SK-N-SH treated with all-trans-retinoic acid at 6 μM for 48 hours (cell line): ENCODE data around the gene MYO7A.

Experiments
- ATAC-seq: fragments of 200-7000 bp; cut with Tn5 transposase; 3 replicates; pipeline ENCODE4 v1.9.1; 2020; ENCODE audit warnings: mild to moderate bottlenecking, moderate library complexity
- CSDC2 ChIP-seq: fragments of 250-450 bp; sonication (Bioruptor Pico); IDR thresholded peaks from 2 replicates; pipeline ENCODE4 v1.5.0; 2020; ENCODE audit warnings: mild to moderate bottlenecking, moderate library complexity
- CSRNP3 ChIP-seq: fragments of 250-450 bp; sonication (Bioruptor Pico); IDR thresholded peaks from 2 replicates; pipeline ENCODE4 v1.5.1; 2021; ENCODE audit warnings: mild to moderate bottlenecking, moderate library complexity
- ESRRG ChIP-seq: fragments of 250-450 bp; sonication (Bioruptor Pico); IDR thresholded peaks from 2 replicates; pipeline ENCODE4 v1.6.1; 2021; ENCODE audit warnings: mild to moderate bottlenecking
- GLIS3 ChIP-seq: fragments of 250-450 bp; sonication (Bioruptor Pico); IDR thresholded peaks from 2 replicates; pipeline ENCODE4 v1.5.0; 2020; ENCODE audit warnings: mild to moderate bottlenecking, moderate library complexity
- ISL1 ChIP-seq: fragments of 250-450 bp; sonication (Bioruptor Pico); IDR thresholded peaks from 2 replicates; pipeline ENCODE4 v2.1.2; 2022; ENCODE audit warnings: mild to moderate bottlenecking, moderate library complexity
- OSR1 ChIP-seq: fragments of 250-450 bp; sonication (Bioruptor Pico); IDR thresholded peaks from 2 replicates; pipeline ENCODE4 v1.8.0; 2022; ENCODE audit warnings: moderate library complexity, mild to moderate bottlenecking, inconsistent platforms
- PATZ1 ChIP-seq: fragments of 250-450 bp; sonication (Bioruptor Pico); IDR thresholded peaks from 2 replicates; pipeline ENCODE4 v1.8.0; 2020; ENCODE audit warnings: mild to moderate bottlenecking, moderate library complexity, borderline replicate concordance
- POU6F1 ChIP-seq: fragments of 250-450 bp; sonication (Bioruptor Pico); IDR thresholded peaks from 2 replicates; pipeline ENCODE4 v1.8.0; 2021; ENCODE audit warnings: low read depth, mild to moderate bottlenecking, moderate library complexity, borderline replicate concordance
- PPARA ChIP-seq: fragments of 250-450 bp; sonication (Bioruptor Pico); IDR thresholded peaks from 2 replicates; pipeline ENCODE4 v1.5.0; 2020; ENCODE audit warnings: mild to moderate bottlenecking, borderline replicate concordance
- RARB ChIP-seq: fragments of 250-450 bp; sonication (Bioruptor Pico); IDR thresholded peaks from 2 replicates; pipeline ENCODE4 v1.8.0; 2021; ENCODE audit warnings: mild to moderate bottlenecking, moderate library complexity
- TCF4 ChIP-seq: fragments of 250-450 bp; sonication (Bioruptor Pico); IDR thresholded peaks from 2 replicates; pipeline ENCODE4 v1.8.0; 2021; ENCODE audit warnings: mild to moderate bottlenecking, moderate library complexity, borderline replicate concordance
- TOX ChIP-seq: fragments of 250-450 bp; sonication (Bioruptor Pico); IDR thresholded peaks from 2 replicates; pipeline ENCODE4 v1.8.0; 2021; ENCODE audit warnings: mild to moderate bottlenecking, moderate library complexity, borderline replicate concordance
- TSHZ2 ChIP-seq: fragments of 250-450 bp; sonication (Bioruptor Pico); IDR thresholded peaks from 2 replicates; pipeline ENCODE4 v1.5.0; 2020; ENCODE audit warnings: mild to moderate bottlenecking, moderate library complexity
- ZC3H10 ChIP-seq: fragments of 250-450 bp; sonication (Bioruptor Pico); IDR thresholded peaks from 2 replicates; pipeline ENCODE4 v1.5.1; 2021; ENCODE audit warnings: mild to moderate bottlenecking, moderate library complexity
- ZFP30 ChIP-seq: fragments of 450-650 bp; formaldehyde crosslinking; IDR thresholded peaks from 2 replicates; pipeline ENCODE4 v1.5.0; 2022; ENCODE audit warnings: mild to moderate bottlenecking, moderate library complexity
- ZNF565 ChIP-seq: fragments of 450-650 bp; formaldehyde crosslinking; conservative IDR thresholded peaks from 2 replicates; pipeline ENCODE4 v1.5.0; 2020; ENCODE audit warnings: low read depth, mild to moderate bottlenecking, moderate library complexity
- ZNF70 ChIP-seq: fragments of 450-650 bp; formaldehyde crosslinking; IDR thresholded peaks from 2 replicates; pipeline ENCODE4 v1.5.0; 2020; ENCODE audit warnings: mild to moderate bottlenecking, moderate library complexity

Gene MYO7A

GRCh38 chr11:77113382-77114088, 14.5 kb upstream of the MYO7A start:
- TF ChIP-seq TSHZ2 (CRISPR knock-in tag) (no peak), TOX (CRISPR knock-in tag) (no peak)
- TF ChIP-seq, all 23 proteins: peak for 0

GRCh38 chr11:77114089-77114463, 14.0 kb upstream of the MYO7A start:
- ATAC-seq = no peak

More at GRCh38 chr11:77113382-77114088, 14.5 kb upstream of the MYO7A start:
- peak; percentile 57; the same call in 2 of the 3 replicates for ATAC-seq

GRCh38 chr11:77115181-77115611, 12.8 kb upstream of the MYO7A start:
- ATAC-seq = peak; percentile 36; the same call in 1 of the 3 replicates
- TF ChIP-seq TOX (CRISPR knock-in tag) (no peak), POU6F1 (CRISPR knock-in tag) (no peak), PPARA (CRISPR knock-in tag) (no peak), ESRRG (CRISPR knock-in tag) (no peak)

More at GRCh38 chr11:77114089-77114463, 14.0 kb upstream of the MYO7A start:
- TF ChIP-seq TCF4 (CRISPR knock-in tag) = no peak
- TF ChIP-seq ISL1 (CRISPR knock-in tag) = no peak
- no peak for TF ChIP-seq ZNF70 (CRISPR knock-in tag)
- no peak for TF ChIP-seq RARB (CRISPR knock-in tag)
- TF ChIP-seq CSRNP3 (CRISPR knock-in tag) = no peak
- no peak for TF ChIP-seq ZNF565 (CRISPR knock-in tag)
- TF ChIP-seq OSR1 (CRISPR knock-in tag) = no peak
- TF ChIP-seq, all 23 proteins: peak for 0

GRCh38 chr11:77115956-77116355, 12.1 kb upstream of the MYO7A start:
- no peak for ATAC-seq
- TF ChIP-seq GLIS3 = no peak
- TF ChIP-seq ZNF565 (CRISPR knock-in tag) = no peak
- no peak for TF ChIP-seq TOX (CRISPR knock-in tag)
- no peak for TF ChIP-seq CSRNP3 (CRISPR knock-in tag)
- TF ChIP-seq RARB (CRISPR knock-in tag) = no peak
- TF ChIP-seq ZFP30 (CRISPR knock-in tag) = no peak
- TF ChIP-seq PPARA (CRISPR knock-in tag) = no peak
- TF ChIP-seq PATZ1 (CRISPR knock-in tag) = no peak
- TF ChIP-seq ESRRG (CRISPR knock-in tag) = no peak
- no peak for TF ChIP-seq ZC3H10
- no peak for TF ChIP-seq CSDC2 (CRISPR knock-in tag)
